Erythroblast (primary cell): ENCODE data around the gene XCR1.

ENCODE experiments used
- GATA1 ChIP-seq: IDR thresholded peaks from 2 replicates; pipeline ENCODE4 v1.6.1; 2011; ENCODE audit warnings: low read depth, mild to moderate bottlenecking, control low read depth, low read length, moderate library complexity
- POLR2A ChIP-seq: IDR thresholded peaks from 2 replicates; pipeline ENCODE4 v1.6.1; 2011; ENCODE audit warnings: mild to moderate bottlenecking, low read length

GRCh38 chr3:46049093-46049492 lies 21.8 kb upstream of the XCR1 start:
- TF ChIP-seq POLR2A = no peak
- TF ChIP-seq GATA1 = no peak
